Spleen (tissue), 7 donors: ENCODE measurements around the gene CLASRP.

Experiments
- CTCF ChIP-seq, 11 experiments: fragments of 200-600 bp in 7 of 11; fragments of 450-650 bp in 4 of 11; sonication (generic) in 4 of 11; IDR thresholded peaks in 8 of 11; conservative IDR thresholded peaks in 3 of 11; 1 replicate in 7 of 11; 2 replicates in 4 of 11; pipeline versions ENCODE4 v1.4.0 to v1.8.0; 2016 to 2021; ENCODE audit warnings: antibody characterized with exemption in 11 of 11, inconsistent platforms in 4 of 11, mild to moderate bottlenecking in 1 of 11
- POLR2A ChIP-seq, 3 donors: fragments of 450-650 bp; IDR thresholded peaks; one replicate each; pipeline ENCODE4 v1.5.1; 2017; ENCODE audit warnings: antibody characterized with exemption in 3 of 3, mild to moderate bottlenecking in 1 of 3
- POLR2AphosphoS5 ChIP-seq, 3 donors: sonication (generic); formaldehyde crosslinking; IDR thresholded peaks; one replicate each; pipeline ENCODE4 v1.5.1; 2017; ENCODE audit warnings: antibody characterized with exemption in 3 of 3
- donor health status: DM: no; HTN: no; CAD: no; lungs with moderate emphysema.
- donor health status: DM: no; HTN: no; CAD: no.
- donor health status: DM: no; HTN: no; CAD: no.

- TF ChIP-seq CTCF (IDR thresholded peaks at IDR 0.05 in 8 of 11, conservative IDR thresholded peaks at IDR 0.05 in 3 of 11) (no peak), POLR2A (IDR thresholded peaks at IDR 0.05) (no peak), POLR2AphosphoS5 (IDR thresholded peaks at IDR 0.05) (peak in 2 of 3 donors; percentile 38 to 49)
Measured at GRCh38 chr19:45051929-45052579, 13.2 kb downstream of the CLASRP start.
